ENCODE results near the gene NRG3.

Gene NRG3

DNA sequence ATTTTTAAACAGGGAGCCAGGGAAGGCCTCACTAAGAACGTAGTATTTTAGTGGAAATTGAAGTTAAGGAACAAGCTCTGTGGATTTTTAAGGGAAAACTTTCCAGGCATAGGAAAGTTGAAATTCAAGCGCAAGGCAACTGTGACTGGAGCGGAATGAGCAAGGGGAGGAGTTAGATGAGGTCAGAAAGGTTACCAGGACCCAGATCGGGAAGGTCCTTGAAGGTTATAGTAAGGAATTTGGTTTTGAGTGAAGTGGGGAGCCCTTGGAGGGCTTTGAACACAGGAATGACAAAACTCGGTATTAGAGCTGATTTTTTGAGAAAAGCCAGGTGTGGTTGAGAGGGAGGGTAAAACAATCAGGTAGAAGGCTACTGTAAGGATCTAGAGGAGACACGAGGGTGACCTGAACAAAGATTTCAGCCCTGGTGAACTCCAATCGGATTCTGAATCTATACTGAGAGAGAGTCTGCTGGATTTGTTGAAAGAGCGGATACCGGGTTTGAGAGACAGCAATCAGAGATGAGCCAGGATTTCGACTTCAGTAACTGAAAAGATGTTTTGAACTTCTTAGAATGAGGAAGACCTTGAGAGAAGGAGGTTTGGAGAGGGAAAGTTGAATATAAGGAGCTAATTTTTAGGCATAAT, 1013.9 kb downstream of the NRG3 start:
- H3K9me3 ChIP-seq (ENCODE audit: control insufficient read depth in 1 of 2, low read length in 2 of 2), result no peaks in the 10 kb centered on the region
- H3K36me3 ChIP-seq (ENCODE audit: control insufficient read depth in 1 of 2, insufficient read depth in 2 of 2, low read length in 2 of 2), result no peaks in the 10 kb centered on the region
- H3K9ac ChIP-seq (ENCODE audit: low read depth in 1 of 2, low read length in 2 of 2), result no peak overlapping the region
- H3K4me1 ChIP-seq (ENCODE audit: control insufficient read depth in 1 of 2, insufficient read depth in 2 of 2, low read length in 2 of 2), result no peaks in the 10 kb centered on the region
- H3K27me3 ChIP-seq (ENCODE audit: control insufficient read depth in 1 of 2, insufficient read depth in 2 of 2, low read length in 2 of 2), result no peaks in the 10 kb centered on the region
- H3K4me3 ChIP-seq (ENCODE audit: low read depth in 1 of 2, low read length in 2 of 2), result no peak overlapping the region
- H3K27ac ChIP-seq (ENCODE audit: low read depth, low read length), result no peak overlapping the region

DNA sequence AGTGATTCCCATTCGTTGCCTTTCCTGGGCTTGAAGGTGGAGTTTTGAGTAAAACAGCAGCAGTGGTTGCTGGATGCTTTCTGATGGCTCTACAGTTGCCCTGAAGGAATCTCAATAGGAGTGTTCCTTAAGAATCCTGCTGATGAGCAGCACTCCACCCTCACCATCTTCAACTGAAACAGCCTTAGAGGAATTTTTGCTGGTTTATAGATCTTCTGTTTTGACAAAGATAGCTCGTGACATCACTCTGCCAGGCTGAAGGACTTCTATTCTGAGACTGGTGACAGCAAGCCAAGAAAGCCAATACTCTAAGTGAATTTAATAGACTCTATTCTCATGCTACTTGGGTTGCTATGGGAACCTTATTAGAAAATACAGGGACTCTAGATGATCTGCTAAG, 1014.7 kb downstream of the NRG3 start:
- H3K4me3 ChIP-seq (ENCODE audit: low read depth in 1 of 2, low read length in 2 of 2), result no peak overlapping the region
- no peaks in the 10 kb centered on the region for H3K9me3 ChIP-seq (ENCODE audit: control insufficient read depth in 1 of 2, low read length in 2 of 2)
- H3K9ac ChIP-seq (ENCODE audit: low read depth in 1 of 2, low read length in 2 of 2), result no peak overlapping the region
- no peaks in the 10 kb centered on the region for H3K36me3 ChIP-seq (ENCODE audit: control insufficient read depth in 1 of 2, insufficient read depth in 2 of 2, low read length in 2 of 2)
- no peaks in the 10 kb centered on the region for H3K4me1 ChIP-seq (ENCODE audit: control insufficient read depth in 1 of 2, insufficient read depth in 2 of 2, low read length in 2 of 2)
- no peaks in the 10 kb centered on the region for H3K27me3 ChIP-seq (ENCODE audit: control insufficient read depth in 1 of 2, insufficient read depth in 2 of 2, low read length in 2 of 2)
- H3K27ac ChIP-seq (ENCODE audit: low read depth, low read length), result no peak overlapping the region

DNA sequence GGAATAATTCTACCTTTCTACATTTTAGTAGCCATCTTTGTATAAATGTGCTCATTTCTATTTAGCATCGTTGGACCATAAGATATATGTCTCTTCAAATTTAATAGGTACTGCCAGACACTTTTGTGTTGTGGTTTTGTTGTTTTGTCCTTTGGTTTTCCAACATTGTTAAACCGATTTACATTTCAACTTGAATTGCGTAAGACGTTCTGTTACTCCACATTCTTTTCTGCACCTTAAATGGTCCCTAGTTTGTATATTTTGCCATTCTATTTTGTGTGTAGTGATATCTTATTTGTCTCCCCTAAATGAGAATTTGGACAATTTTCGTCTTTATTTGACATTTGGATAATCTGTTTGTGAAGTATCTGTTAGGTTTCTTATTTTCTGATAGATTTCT, 1015.6 kb downstream of the NRG3 start:
- H3K36me3 ChIP-seq (ENCODE audit: control insufficient read depth in 1 of 2, insufficient read depth in 2 of 2, low read length in 2 of 2), result no peaks in the 10 kb centered on the region
- no peak overlapping the region for H3K9ac ChIP-seq (ENCODE audit: low read depth in 1 of 2, low read length in 2 of 2)
- no peaks in the 10 kb centered on the region for H3K4me1 ChIP-seq (ENCODE audit: control insufficient read depth in 1 of 2, insufficient read depth in 2 of 2, low read length in 2 of 2)
- no peak overlapping the region for H3K27ac ChIP-seq (ENCODE audit: low read depth, low read length)
- no peaks in the 10 kb centered on the region for H3K27me3 ChIP-seq (ENCODE audit: control insufficient read depth in 1 of 2, insufficient read depth in 2 of 2, low read length in 2 of 2)
- H3K9me3 ChIP-seq (ENCODE audit: control insufficient read depth in 1 of 2, low read length in 2 of 2), result no peaks in the 10 kb centered on the region
- no peak overlapping the region for H3K4me3 ChIP-seq (ENCODE audit: low read depth in 1 of 2, low read length in 2 of 2)

DNA sequence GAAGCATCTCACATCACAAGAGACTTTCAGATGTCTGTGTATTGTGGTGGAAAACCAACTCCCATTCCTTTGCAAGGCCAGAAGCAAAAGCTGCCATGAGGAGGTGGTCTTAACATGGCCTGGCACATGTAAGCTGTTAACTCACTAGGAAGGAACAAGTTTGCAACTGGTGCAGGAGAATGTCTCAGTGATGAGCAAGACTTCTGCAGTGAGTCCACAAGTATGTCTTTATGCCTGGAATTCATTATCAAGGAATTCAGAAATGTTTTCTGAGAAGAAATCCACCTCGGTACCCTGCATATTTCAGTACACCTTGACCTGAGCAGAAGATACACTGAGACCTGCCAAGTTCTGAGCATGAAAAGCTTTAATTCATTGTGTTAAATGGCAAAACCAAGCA, 1033.1 kb downstream of the NRG3 start:
- Histone ChIP-seq H3K27ac (ENCODE audit: low read depth, low read length) (no peak overlapping the region), H3K27me3 (ENCODE audit: control insufficient read depth in 1 of 2, insufficient read depth in 2 of 2, low read length in 2 of 2) (no peaks in the 10 kb centered on the region), H3K36me3 (ENCODE audit: control insufficient read depth in 1 of 2, insufficient read depth in 2 of 2, low read length in 2 of 2) (no peaks in the 10 kb centered on the region), H3K4me1 (ENCODE audit: control insufficient read depth in 1 of 2, insufficient read depth in 2 of 2, low read length in 2 of 2) (no peaks in the 10 kb centered on the region), H3K9me3 (ENCODE audit: control insufficient read depth in 1 of 2, low read length in 2 of 2) (no peaks in the 10 kb centered on the region), H3K9ac (ENCODE audit: low read depth in 1 of 2, low read length in 2 of 2) (no peak overlapping the region), H3K4me3 (ENCODE audit: low read depth in 1 of 2, low read length in 2 of 2) (no peak overlapping the region)

DNA sequence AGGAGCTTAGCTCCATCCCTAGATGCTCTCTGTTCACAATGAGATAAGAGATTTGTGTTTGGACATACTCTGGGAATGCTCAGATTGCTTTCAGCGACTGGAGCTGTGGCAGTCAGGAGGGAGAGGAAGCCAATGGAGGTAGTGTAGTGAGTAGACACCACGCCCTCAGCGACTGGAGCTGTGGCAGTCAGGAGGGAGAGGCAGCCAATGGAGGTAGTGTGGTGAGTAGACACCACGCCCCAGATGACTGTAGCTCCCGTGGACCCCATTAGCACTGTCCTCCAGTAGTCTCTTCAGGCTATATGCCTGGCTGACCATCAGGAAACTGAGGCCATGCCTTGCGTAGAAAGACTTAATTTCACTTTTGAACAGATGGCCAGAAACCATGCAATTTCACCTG, 1033.8 kb downstream of the NRG3 start:
- Histone ChIP-seq H3K27me3 (ENCODE audit: control insufficient read depth in 1 of 2, insufficient read depth in 2 of 2, low read length in 2 of 2) (no peaks in the 10 kb centered on the region), H3K4me3 (ENCODE audit: low read depth in 1 of 2, low read length in 2 of 2) (no peak overlapping the region), H3K9me3 (ENCODE audit: control insufficient read depth in 1 of 2, low read length in 2 of 2) (no peaks in the 10 kb centered on the region), H3K4me1 (ENCODE audit: control insufficient read depth in 1 of 2, insufficient read depth in 2 of 2, low read length in 2 of 2) (no peaks in the 10 kb centered on the region), H3K9ac (ENCODE audit: low read depth in 1 of 2, low read length in 2 of 2) (no peak overlapping the region), H3K36me3 (ENCODE audit: control insufficient read depth in 1 of 2, insufficient read depth in 2 of 2, low read length in 2 of 2) (no peaks in the 10 kb centered on the region), H3K27ac (ENCODE audit: low read depth, low read length) (no peak overlapping the region)

DNA sequence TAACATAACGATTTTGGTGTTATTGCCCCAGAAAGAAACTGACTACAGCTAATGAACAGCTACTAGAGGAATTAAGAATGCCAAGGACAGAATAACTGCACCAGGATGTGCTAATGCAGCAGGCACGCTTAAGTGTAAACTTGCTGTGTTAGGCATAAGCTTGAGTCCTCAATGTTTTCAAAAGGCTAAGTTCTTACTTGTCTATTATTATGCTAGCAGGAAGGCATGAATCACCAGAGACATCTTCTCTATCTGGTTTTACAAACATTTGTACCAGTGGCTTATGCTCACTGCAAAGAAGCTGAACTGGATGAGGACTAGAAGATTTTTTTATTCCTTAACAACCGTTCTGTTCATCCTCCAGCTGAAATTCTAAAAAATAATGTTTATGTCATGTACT, 1035.3 kb downstream of the NRG3 start:
- H3K9me3 ChIP-seq (ENCODE audit: control insufficient read depth in 1 of 2, low read length in 2 of 2), result no peaks in the 10 kb centered on the region
- no peaks in the 10 kb centered on the region for H3K27me3 ChIP-seq (ENCODE audit: control insufficient read depth in 1 of 2, insufficient read depth in 2 of 2, low read length in 2 of 2)
- no peaks in the 10 kb centered on the region for H3K36me3 ChIP-seq (ENCODE audit: control insufficient read depth in 1 of 2, insufficient read depth in 2 of 2, low read length in 2 of 2)
- no peak overlapping the region for H3K27ac ChIP-seq (ENCODE audit: low read depth, low read length)
- no peak overlapping the region for H3K4me3 ChIP-seq (ENCODE audit: low read depth in 1 of 2, low read length in 2 of 2)
- no peak overlapping the region for H3K9ac ChIP-seq (ENCODE audit: low read depth in 1 of 2, low read length in 2 of 2)
- no peaks in the 10 kb centered on the region for H3K4me1 ChIP-seq (ENCODE audit: control insufficient read depth in 1 of 2, insufficient read depth in 2 of 2, low read length in 2 of 2)

DNA sequence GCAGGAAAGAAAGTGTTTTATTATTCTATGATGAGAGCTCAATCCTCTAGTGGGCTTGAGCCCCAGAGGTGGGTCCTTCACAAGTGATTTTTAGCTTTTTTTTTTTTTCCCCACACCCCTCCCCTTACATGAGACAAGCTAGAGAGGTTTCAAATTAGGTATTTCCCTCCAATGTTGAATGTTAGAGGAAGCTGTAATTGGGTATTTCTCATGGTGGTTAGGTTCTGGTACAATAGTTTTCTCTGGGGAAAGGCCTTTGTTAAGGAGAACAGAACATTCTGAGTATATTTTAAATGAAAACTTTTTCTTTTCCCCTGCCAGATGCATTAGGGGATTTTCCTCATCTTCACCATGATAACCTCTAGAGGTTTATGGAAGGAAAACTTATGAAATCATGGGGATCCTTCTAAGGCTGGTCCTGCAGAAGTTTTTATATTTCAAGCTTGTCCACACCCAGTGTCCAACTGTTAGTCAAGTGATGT, 1039.7 kb downstream of the NRG3 start:
- no peaks in the 10 kb centered on the region for H3K4me1 ChIP-seq (ENCODE audit: control insufficient read depth in 1 of 2, insufficient read depth in 2 of 2, low read length in 2 of 2)
- H3K27ac ChIP-seq (ENCODE audit: low read depth, low read length), result no peak overlapping the region
- H3K4me3 ChIP-seq (ENCODE audit: low read depth in 1 of 2, low read length in 2 of 2), result no peak overlapping the region
- H3K9me3 ChIP-seq (ENCODE audit: control insufficient read depth in 1 of 2, low read length in 2 of 2), result no peaks in the 10 kb centered on the region
- H3K27me3 ChIP-seq (ENCODE audit: control insufficient read depth in 1 of 2, insufficient read depth in 2 of 2, low read length in 2 of 2), result no peaks in the 10 kb centered on the region
- no peaks in the 10 kb centered on the region for H3K36me3 ChIP-seq (ENCODE audit: control insufficient read depth in 1 of 2, insufficient read depth in 2 of 2, low read length in 2 of 2)
- no peak overlapping the region for H3K9ac ChIP-seq (ENCODE audit: low read depth in 1 of 2, low read length in 2 of 2)

DNA sequence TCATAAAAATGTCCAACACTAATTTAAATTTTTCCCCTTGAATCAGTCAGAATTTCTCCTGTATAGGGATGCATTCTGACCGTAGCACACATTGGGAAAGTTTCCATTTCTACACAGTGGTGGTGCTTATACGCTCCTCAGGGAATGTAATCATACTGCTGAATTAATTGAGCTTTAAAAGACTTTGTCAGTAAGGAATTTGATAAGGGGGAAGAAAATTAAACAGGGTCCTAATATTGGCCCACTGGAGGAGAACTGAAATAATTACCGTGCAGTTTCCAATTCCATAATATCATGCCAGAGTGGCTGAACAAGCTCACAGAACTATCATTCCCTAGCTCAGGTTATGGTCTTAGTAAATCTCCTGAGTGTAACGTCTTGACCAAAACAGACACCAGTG, 1041.9 kb downstream of the NRG3 start:
- Histone ChIP-seq H3K4me3 (ENCODE audit: low read depth in 1 of 2, low read length in 2 of 2) (no peak overlapping the region), H3K9ac (ENCODE audit: low read depth in 1 of 2, low read length in 2 of 2) (no peak overlapping the region), H3K27ac (ENCODE audit: low read depth, low read length) (no peak overlapping the region), H3K4me1 (ENCODE audit: control insufficient read depth in 1 of 2, insufficient read depth in 2 of 2, low read length in 2 of 2) (no peaks in the 10 kb centered on the region), H3K9me3 (ENCODE audit: control insufficient read depth in 1 of 2, low read length in 2 of 2) (no peaks in the 10 kb centered on the region), H3K36me3 (ENCODE audit: control insufficient read depth in 1 of 2, insufficient read depth in 2 of 2, low read length in 2 of 2) (no peaks in the 10 kb centered on the region), H3K27me3 (ENCODE audit: control insufficient read depth in 1 of 2, insufficient read depth in 2 of 2, low read length in 2 of 2) (no peaks in the 10 kb centered on the region)

DNA sequence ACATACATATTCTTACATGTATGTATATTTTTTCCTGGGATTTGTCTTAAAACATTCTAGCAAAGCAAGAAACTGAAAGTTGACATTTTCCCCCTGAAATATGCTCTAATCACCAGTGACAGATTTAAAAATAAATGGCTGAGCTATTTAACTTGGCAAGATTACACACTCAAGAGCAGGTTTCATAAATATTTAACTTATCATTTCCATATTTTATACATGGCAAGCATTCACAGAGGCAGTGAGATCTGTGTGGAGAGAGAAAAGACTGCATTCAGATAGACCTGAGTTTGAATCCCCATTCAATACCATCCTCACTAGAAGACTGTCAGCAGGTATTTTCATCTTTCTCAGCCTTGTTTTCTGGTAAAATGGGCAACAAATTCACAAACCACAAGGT, 1043.0 kb downstream of the NRG3 start:
- H3K4me3 ChIP-seq (ENCODE audit: low read depth in 1 of 2, low read length in 2 of 2), result no peak overlapping the region
- H3K9ac ChIP-seq (ENCODE audit: low read depth in 1 of 2, low read length in 2 of 2), result no peak overlapping the region
- H3K36me3 ChIP-seq (ENCODE audit: control insufficient read depth in 1 of 2, insufficient read depth in 2 of 2, low read length in 2 of 2), result no peaks in the 10 kb centered on the region
- H3K27me3 ChIP-seq (ENCODE audit: control insufficient read depth in 1 of 2, insufficient read depth in 2 of 2, low read length in 2 of 2), result no peaks in the 10 kb centered on the region
- no peaks in the 10 kb centered on the region for H3K4me1 ChIP-seq (ENCODE audit: control insufficient read depth in 1 of 2, insufficient read depth in 2 of 2, low read length in 2 of 2)
- H3K9me3 ChIP-seq (ENCODE audit: control insufficient read depth in 1 of 2, low read length in 2 of 2), result no peaks in the 10 kb centered on the region
- no peak overlapping the region for H3K27ac ChIP-seq (ENCODE audit: low read depth, low read length)

DNA sequence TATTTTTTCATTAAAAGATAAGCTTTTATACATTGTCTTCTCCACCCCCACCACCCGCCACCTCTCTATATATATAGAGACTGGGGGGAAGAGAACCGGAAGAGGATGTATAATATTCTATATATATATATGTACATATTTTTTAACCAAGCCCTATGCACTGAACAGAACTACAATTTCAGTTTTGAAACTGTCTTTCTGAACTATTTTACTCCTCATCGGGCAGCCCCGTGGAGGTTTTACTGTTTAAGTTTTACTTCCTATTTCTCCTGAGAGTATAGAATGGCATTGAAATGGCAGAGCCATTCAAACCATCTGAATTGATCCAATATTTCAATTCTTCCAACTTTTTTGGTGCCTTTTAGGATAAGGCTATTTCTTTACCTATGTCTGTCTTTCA, 1047.1 kb downstream of the NRG3 start:
- no peak overlapping the region for H3K9ac ChIP-seq (ENCODE audit: low read depth in 1 of 2, low read length in 2 of 2)
- H3K9me3 ChIP-seq (ENCODE audit: control insufficient read depth in 1 of 2, low read length in 2 of 2), result no peaks in the 10 kb centered on the region
- H3K27ac ChIP-seq (ENCODE audit: low read depth, low read length), result no peak overlapping the region
- no peaks in the 10 kb centered on the region for H3K4me1 ChIP-seq (ENCODE audit: control insufficient read depth in 1 of 2, insufficient read depth in 2 of 2, low read length in 2 of 2)
- no peaks in the 10 kb centered on the region for H3K36me3 ChIP-seq (ENCODE audit: control insufficient read depth in 1 of 2, insufficient read depth in 2 of 2, low read length in 2 of 2)
- H3K27me3 ChIP-seq (ENCODE audit: control insufficient read depth in 1 of 2, insufficient read depth in 2 of 2, low read length in 2 of 2), result no peaks in the 10 kb centered on the region
- H3K4me3 ChIP-seq (ENCODE audit: low read depth in 1 of 2, low read length in 2 of 2), result no peak overlapping the region

DNA sequence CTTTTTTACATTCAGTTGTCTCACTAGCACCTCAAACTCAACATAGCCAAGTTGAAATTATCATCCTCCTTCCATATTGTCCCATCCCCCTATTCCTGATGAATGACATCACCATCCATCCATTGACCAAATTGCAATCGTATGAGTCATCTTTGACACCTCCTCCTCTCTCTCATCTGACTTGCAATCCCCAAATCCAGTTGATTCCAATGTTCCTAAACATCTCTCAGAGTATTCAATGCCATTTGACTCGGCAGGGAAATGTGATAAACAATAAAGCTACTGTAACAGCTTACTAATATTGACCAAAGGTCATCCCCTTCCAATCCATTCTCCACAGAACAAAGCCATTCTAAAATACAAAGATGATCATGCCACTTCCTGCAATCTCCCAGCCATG, 1047.8 kb downstream of the NRG3 start:
- H3K27ac ChIP-seq (ENCODE audit: low read depth, low read length), result no peak overlapping the region
- no peaks in the 10 kb centered on the region for H3K4me1 ChIP-seq (ENCODE audit: control insufficient read depth in 1 of 2, insufficient read depth in 2 of 2, low read length in 2 of 2)
- H3K9ac ChIP-seq (ENCODE audit: low read depth in 1 of 2, low read length in 2 of 2), result no peak overlapping the region
- no peak overlapping the region for H3K4me3 ChIP-seq (ENCODE audit: low read depth in 1 of 2, low read length in 2 of 2)
- H3K9me3 ChIP-seq (ENCODE audit: control insufficient read depth in 1 of 2, low read length in 2 of 2), result no peaks in the 10 kb centered on the region
- no peaks in the 10 kb centered on the region for H3K27me3 ChIP-seq (ENCODE audit: control insufficient read depth in 1 of 2, insufficient read depth in 2 of 2, low read length in 2 of 2)
- H3K36me3 ChIP-seq (ENCODE audit: control insufficient read depth in 1 of 2, insufficient read depth in 2 of 2, low read length in 2 of 2), result no peaks in the 10 kb centered on the region

All from duodenal mucosa (tissue), 2 donors.